Measurements from ENCODE around the gene RNF220.
"Not testable (repeated sequence)": the region's sequence is repeated elsewhere in the genome, so short reads cannot be mapped to it uniquely, and the experiment has no call there.

Gene RNF220

GRCh38 chr1:44654621-44655187 lies 249.6 kb downstream of the RNF220 start:
- DNase-seq (ENCODE audit: low read depth): no peak

- DNase-seq (ENCODE audit: low read depth): no peak
Observed at GRCh38 chr1:44655609-44656008, 250.6 kb downstream of the RNF220 start.

- DNase-seq (ENCODE audit: low read depth): no peak
Observed at GRCh38 chr1:44659566-44659965, 254.5 kb downstream of the RNF220 start.

GRCh38 chr1:44660176-44660575 lies 255.1 kb downstream of the RNF220 start:
- DNase-seq (ENCODE audit: low read depth): no peak

- no peak for DNase-seq (ENCODE audit: low read depth)
Observed at GRCh38 chr1:44661781-44662682, 257.0 kb downstream of the RNF220 start.

- no peak for DNase-seq (ENCODE audit: low read depth)
Observed at GRCh38 chr1:44662683-44663030, 257.6 kb downstream of the RNF220 start.

GRCh38 chr1:44663417-44663816 lies 258.4 kb downstream of the RNF220 start:
- no peak for DNase-seq (ENCODE audit: low read depth)

- DNase-seq (ENCODE audit: low read depth): no peak
Observed at GRCh38 chr1:44664730-44665370, 259.8 kb downstream of the RNF220 start.

- DNase-seq (ENCODE audit: low read depth): not testable (repeated sequence)
Observed at GRCh38 chr1:44666719-44667118, 261.7 kb downstream of the RNF220 start.

- no peak for DNase-seq (ENCODE audit: low read depth)
Observed at GRCh38 chr1:44670751-44671640, 265.9 kb downstream of the RNF220 start.

- DNase-seq (ENCODE audit: low read depth): no peak
Observed at GRCh38 chr1:44672254-44672955, 267.4 kb downstream of the RNF220 start.

- no peak for DNase-seq (ENCODE audit: low read depth)
Observed at GRCh38 chr1:44672961-44673674, 268.1 kb downstream of the RNF220 start.

- DNase-seq (ENCODE audit: low read depth): no peak
Observed at GRCh38 chr1:44673675-44674112, 268.6 kb downstream of the RNF220 start.

- DNase-seq (ENCODE audit: low read depth): peak; percentile 92
Observed at GRCh38 chr1:44674113-44675000, 269.3 kb downstream of the RNF220 start, which contains the start of the genes ARMH1 and TMEM53. ARMH1 (plus strand) TSS chr1:44674714; CDS start chr1:44689698, 14,984 bp downstream. TMEM53 (minus strand) TSS chr1:44674481; CDS start chr1:44674391, 90 bp downstream.

GRCh38 chr1:44675186-44675585 lies 270.1 kb downstream of the RNF220 start:
- DNase-seq (ENCODE audit: low read depth): no peak

- DNase-seq (ENCODE audit: low read depth): no peak
Observed at GRCh38 chr1:44676484-44677200, 271.6 kb downstream of the RNF220 start.

GRCh38 chr1:44677201-44677766 lies 272.2 kb downstream of the RNF220 start:
- DNase-seq (ENCODE audit: low read depth): no peak

GRCh38 chr1:44678120-44678519 lies 273.1 kb downstream of the RNF220 start:
- DNase-seq (ENCODE audit: low read depth): no peak
